SHP77 (cell line): ENCODE data around the gene ERICH2.
A peak's percentile ranks its signal among the peaks of the same experiment; 100 is the strongest.

Source experiments
- DNase-seq, 2 experiments: peaks; one replicate each; lab custom pipeline; 2025; lab: John Stamatoyannopoulos, UW

The ERICH2 gene

GRCh38 chr2:170762760-170763159 lies 7.4 kb upstream of the ERICH2 start:
- DNase-seq, result no peak

- no peak for DNase-seq
These were observed 6.9 kb upstream of the ERICH2 start for GRCh38 chr2:170763232-170763631.

- no peak for DNase-seq
These were observed 5.3 kb upstream of the ERICH2 start for GRCh38 chr2:170764880-170765261.

GRCh38 chr2:170766693-170767092 lies 3.5 kb upstream of the ERICH2 start:
- no peak for DNase-seq

GRCh38 chr2:170770606-170771420 lies 635 bp downstream of the ERICH2 start:
- peak; percentile 41 to 72 for DNase-seq

- no peak for DNase-seq
These were observed 1.3 kb downstream of the ERICH2 start for GRCh38 chr2:170771421-170771937.

- no peak for DNase-seq
These were observed 2.1 kb downstream of the ERICH2 start for GRCh38 chr2:170772295-170772694.

GRCh38 chr2:170774074-170774473 lies 3.9 kb downstream of the ERICH2 start:
- no peak for DNase-seq

- DNase-seq, result no peak
These were observed 8.7 kb downstream of the ERICH2 start for GRCh38 chr2:170778900-170779299.

GRCh38 chr2:170779304-170779703 lies 9.1 kb downstream of the ERICH2 start:
- no peak for DNase-seq

- no peak for DNase-seq
These were observed 12.5 kb downstream of the ERICH2 start for GRCh38 chr2:170782673-170783072.

- DNase-seq, result no peak
These were observed 13.4 kb downstream of the ERICH2 start for GRCh38 chr2:170783549-170783948.

GRCh38 chr2:170798996-170799395 lies 28.8 kb downstream of the ERICH2 start:
- DNase-seq, result no peak

GRCh38 chr2:170806548-170806947 lies 36.4 kb downstream of the ERICH2 start:
- DNase-seq, result no peak

- DNase-seq, result peak; percentile 9 to 53
These were observed 42.8 kb downstream of the ERICH2 start for GRCh38 chr2:170812710-170813600.

- no peak for DNase-seq
These were observed 43.7 kb downstream of the ERICH2 start for GRCh38 chr2:170813611-170814532.

- no peak for DNase-seq
These were observed 44.5 kb downstream of the ERICH2 start for GRCh38 chr2:170814533-170815230.

- DNase-seq, result no peak
These were observed 45.1 kb downstream of the ERICH2 start for GRCh38 chr2:170815311-170815710.

GRCh38 chr2:170815746-170816503 lies 45.7 kb downstream of the ERICH2 start:
- DNase-seq, result peak; percentile 5 to 61

GRCh38 chr2:170816504-170817092 lies 46.4 kb downstream of the ERICH2 start, which contains the start of gene GAD1:
Gene GAD1, plus strand, starts transcription at chr2:170816887. Its CDS starts 1,705 bp downstream, at chr2:170818592.
- DNase-seq, result peak; percentile 51 to 84
